Stimulated activated naive CD8-positive, alpha-beta T cell treated with anti-CD3 and anti-CD28 coated beads, Interleukin-15, amount 100 ng/mL, for 72 hours (primary cell): ENCODE data around the gene MBNL1.
"Not testable (repeated sequence)": the region's sequence is repeated elsewhere in the genome, so short reads cannot be mapped to it uniquely, and the experiment has no call there.

ENCODE experiments used
- ATAC-seq: fragments of 150-1000 bp; cut with Tn5 transposase; 2 replicates; pipeline ENCODE4 v1.10.0; 2021; ENCODE audit warnings: mild to moderate bottlenecking, moderate library complexity
- DNase-seq, 2 donors: peaks; one replicate each; pipeline ENCODE4 v3.0.0; 2021 to 2022
- H3K27ac Mint-ChIP-seq, 2 donors: one replicate each; pipeline ENCODE4 v1.8.0; 2022; ENCODE audit warnings: mild to moderate bottlenecking in 2 of 2, mixed read lengths in 2 of 2, moderate library complexity in 2 of 2
- H3K27me3 Mint-ChIP-seq: one replicate; pipeline ENCODE4 v1.8.0; 2022; ENCODE audit warnings: mixed read lengths
- H3K4me1 Mint-ChIP-seq: one replicate; pipeline ENCODE4 v1.8.0; 2022; ENCODE audit warnings: mild to moderate bottlenecking, mixed read lengths
- H3K4me3 Mint-ChIP-seq, 2 donors: one replicate each; pipeline ENCODE4 v1.8.0; 2022; ENCODE audit warnings: mild to moderate bottlenecking in 2 of 2, mixed read lengths in 2 of 2, moderate library complexity in 1 of 2
- H3K9me3 Mint-ChIP-seq, 2 donors: one replicate each; pipeline ENCODE4 v1.8.0; 2022; ENCODE audit warnings: mixed read lengths in 2 of 2

The MBNL1 gene

GRCh38 chr3:152323834-152324233, 55.1 kb downstream of the MBNL1 start:
- Mint-ChIP-seq H3K27ac (peak overlapping the region in 1 of 2 donors; percentile 19), H3K4me3 (peak overlapping the region; percentile 5 to 42), H3K4me1 (peaks cover 78% of the 10 kb centered on the region), H3K9me3 (no peaks in the 10 kb centered on the region), H3K27me3 (no peaks in the 10 kb centered on the region)
- no peak for DNase-seq
- ATAC-seq, result peak; percentile 91

GRCh38 chr3:152325136-152325535, 56.4 kb downstream of the MBNL1 start:
- H3K27me3 Mint-ChIP-seq, result no peaks in the 10 kb centered on the region
- peaks cover 75% of the 10 kb centered on the region for H3K4me1 Mint-ChIP-seq
- no peaks in the 10 kb centered on the region for H3K9me3 Mint-ChIP-seq
- DNase-seq (no peak), ATAC-seq (peak; percentile 37)
- H3K27ac Mint-ChIP-seq, result no peak overlapping the region
- peak overlapping the region in 1 of 2 donors; percentile 33 for H3K4me3 Mint-ChIP-seq

- no peak for DNase-seq
- Mint-ChIP-seq H3K27me3 (no peaks in the 10 kb centered on the region), H3K27ac (peak overlapping the region; percentile 7 to 55), H3K4me3 (peak overlapping the region; percentile 5 to 34), H3K9me3 (no peaks in the 10 kb centered on the region), H3K4me1 (peaks cover 75% of the 10 kb centered on the region)
- ATAC-seq, result no peak
Measured at GRCh38 chr3:152327203-152327602, 58.5 kb downstream of the MBNL1 start.

GRCh38 chr3:152328841-152329240, 60.1 kb downstream of the MBNL1 start:
- Mint-ChIP-seq H3K4me3 (peak overlapping the region; percentile 31 to 51), H3K9me3 (no peaks in the 10 kb centered on the region), H3K27me3 (no peaks in the 10 kb centered on the region), H3K27ac (peak overlapping the region; percentile 4 to 81), H3K4me1 (peaks cover 81% of the 10 kb centered on the region)
- no peak for ATAC-seq
- no peak for DNase-seq

GRCh38 chr3:152330559-152330958, 61.8 kb downstream of the MBNL1 start:
- Mint-ChIP-seq H3K27me3 (no peaks in the 10 kb centered on the region), H3K4me3 (peak overlapping the region in 1 of 2 donors; percentile 51), H3K4me1 (peaks cover 81% of the 10 kb centered on the region), H3K27ac (peak overlapping the region in 1 of 2 donors; percentile 69), H3K9me3 (no peaks in the 10 kb centered on the region)
- DNase-seq, result no peak
- no peak for ATAC-seq

GRCh38 chr3:152331018-152331541, 62.4 kb downstream of the MBNL1 start:
- Mint-ChIP-seq H3K27ac (peak overlapping the region in 1 of 2 donors; percentile 94), H3K4me3 (peak overlapping the region; percentile 53 to 76), H3K4me1 (peaks cover 81% of the 10 kb centered on the region), H3K9me3 (no peaks in the 10 kb centered on the region), H3K27me3 (no peaks in the 10 kb centered on the region)
- ATAC-seq (peak; percentile 54), DNase-seq (no peak)

GRCh38 chr3:152331998-152332397, 63.3 kb downstream of the MBNL1 start:
- Mint-ChIP-seq H3K27me3 (no peaks in the 10 kb centered on the region), H3K27ac (peak overlapping the region in 1 of 2 donors; percentile 89), H3K4me1 (peaks cover 79% of the 10 kb centered on the region), H3K9me3 (no peaks in the 10 kb centered on the region), H3K4me3 (peak overlapping the region; percentile 26 to 44)
- DNase-seq (no peak), ATAC-seq (no peak)

- peak overlapping the region in 1 of 2 donors; percentile 44 for H3K4me3 Mint-ChIP-seq
- no peak overlapping the region for H3K27ac Mint-ChIP-seq
- no peaks in the 10 kb centered on the region for H3K9me3 Mint-ChIP-seq
- ATAC-seq (no peak), DNase-seq (no peak)
- H3K4me1 Mint-ChIP-seq, result peaks cover 84% of the 10 kb centered on the region
- no peaks in the 10 kb centered on the region for H3K27me3 Mint-ChIP-seq
Measured at GRCh38 chr3:152333928-152334327, 65.2 kb downstream of the MBNL1 start.

GRCh38 chr3:152334761-152335160, 66.0 kb downstream of the MBNL1 start:
- Mint-ChIP-seq H3K4me1 (peaks cover 84% of the 10 kb centered on the region), H3K9me3 (no peaks in the 10 kb centered on the region), H3K27ac (no peak overlapping the region), H3K4me3 (peak overlapping the region; percentile 5 to 29), H3K27me3 (no peaks in the 10 kb centered on the region)
- DNase-seq, result no peak
- ATAC-seq, result no peak

GRCh38 chr3:152335273-152335672, 66.5 kb downstream of the MBNL1 start:
- Mint-ChIP-seq H3K27ac (peak overlapping the region; percentile 33 to 48), H3K27me3 (no peaks in the 10 kb centered on the region), H3K4me1 (peaks cover 85% of the 10 kb centered on the region), H3K9me3 (no peaks in the 10 kb centered on the region), H3K4me3 (peak overlapping the region; percentile 5 to 29)
- ATAC-seq (peak; percentile 57), DNase-seq (no peak)

- not testable (repeated sequence) for H3K4me3 Mint-ChIP-seq, H3K9me3 Mint-ChIP-seq, H3K27me3 Mint-ChIP-seq, ATAC-seq, DNase-seq
- peaks cover 69% of the 10 kb centered on the region for H3K4me1 Mint-ChIP-seq
- H3K27ac Mint-ChIP-seq, result peak overlapping the region in 1 of 2 donors; percentile 81
Measured at GRCh38 chr3:152337337-152337736, 68.6 kb downstream of the MBNL1 start.

GRCh38 chr3:152338159-152338720, 69.5 kb downstream of the MBNL1 start:
- Mint-ChIP-seq H3K4me3 (no peak overlapping the region), H3K27me3 (no peaks in the 10 kb centered on the region), H3K27ac (peak overlapping the region; percentile 5 to 33), H3K9me3 (no peaks in the 10 kb centered on the region), H3K4me1 (peaks cover 68% of the 10 kb centered on the region)
- ATAC-seq (no peak), DNase-seq (no peak)

GRCh38 chr3:152339881-152340505, 71.3 kb downstream of the MBNL1 start:
- no peak for DNase-seq
- Mint-ChIP-seq H3K4me1 (peaks cover 64% of the 10 kb centered on the region), H3K4me3 (no peak overlapping the region), H3K27ac (no peak overlapping the region), H3K27me3 (no peaks in the 10 kb centered on the region), H3K9me3 (no peaks in the 10 kb centered on the region)
- no peak for ATAC-seq

GRCh38 chr3:152345233-152345632, 76.5 kb downstream of the MBNL1 start:
- H3K4me3 Mint-ChIP-seq, result no peak overlapping the region
- no peak for DNase-seq
- peak overlapping the region in 1 of 2 donors; percentile 16 for H3K27ac Mint-ChIP-seq
- no peaks in the 10 kb centered on the region for H3K27me3 Mint-ChIP-seq
- no peak for ATAC-seq
- no peaks in the 10 kb centered on the region for H3K9me3 Mint-ChIP-seq
- peaks cover 34% of the 10 kb centered on the region for H3K4me1 Mint-ChIP-seq

GRCh38 chr3:152346058-152346457, 77.3 kb downstream of the MBNL1 start:
- no peak for DNase-seq
- no peak for ATAC-seq
- no peak overlapping the region for H3K4me3 Mint-ChIP-seq
- no peaks in the 10 kb centered on the region for H3K9me3 Mint-ChIP-seq
- H3K27ac Mint-ChIP-seq, result no peak overlapping the region
- H3K4me1 Mint-ChIP-seq, result peaks cover 33% of the 10 kb centered on the region
- H3K27me3 Mint-ChIP-seq, result no peaks in the 10 kb centered on the region

GRCh38 chr3:152346740-152347139, 78.0 kb downstream of the MBNL1 start:
- ATAC-seq (no peak), DNase-seq (no peak)
- no peak overlapping the region for H3K27ac Mint-ChIP-seq
- H3K27me3 Mint-ChIP-seq, result no peaks in the 10 kb centered on the region
- no peaks in the 10 kb centered on the region for H3K9me3 Mint-ChIP-seq
- H3K4me3 Mint-ChIP-seq, result no peak overlapping the region
- H3K4me1 Mint-ChIP-seq, result peaks cover 33% of the 10 kb centered on the region
